HepG2 (cell line): ENCODE measurements around the gene DHRS13. TPM values are rescaled to one million over a fixed set of nuclear protein-coding genes. Genes with fewer than 3 reads are reported as not detected.
A peak's percentile ranks its signal among the peaks of the same experiment; 100 is the strongest.

Source experiments
- DZIP1 ChIP-seq: sonication (generic); formaldehyde crosslinking; IDR thresholded peaks from 2 replicates; pipeline ENCODE4 v1.5.0; 2020; ENCODE audit warnings: mild to moderate bottlenecking, missing genetic modification reagents
- ESRRA ChIP-seq: sonication (generic); formaldehyde crosslinking; IDR thresholded peaks from 2 replicates; pipeline ENCODE4 v1.5.1; 2020; ENCODE audit warnings: mild to moderate bottlenecking, low read depth, missing genetic modification reagents
- HIC2 ChIP-seq: sonication (generic); formaldehyde crosslinking; IDR thresholded peaks from 2 replicates; pipeline ENCODE4 v1.9.0; 2022; ENCODE audit warnings: low read depth, missing genetic modification reagents
- NFYC ChIP-seq: IDR thresholded peaks from 2 replicates; pipeline ENCODE4 v1.6.1; 2016; ENCODE audit warnings: missing genetic modification reagents, missing compliant biosample characterization
- TBX2 ChIP-seq: sonication (generic); formaldehyde crosslinking; IDR thresholded peaks from 2 replicates; pipeline ENCODE4 v1.5.0; 2020; ENCODE audit warnings: missing genetic modification reagents, mild to moderate bottlenecking, borderline replicate concordance
- TFE3 ChIP-seq: IDR thresholded peaks from 2 replicates; pipeline ENCODE4 v1.6.1; 2016
- ZNF142 ChIP-seq: sonication (generic); formaldehyde crosslinking; IDR thresholded peaks from 2 replicates; pipeline ENCODE4 v1.4.0; 2020; ENCODE audit warnings: missing genetic modification reagents
- ZNF160 ChIP-seq: sonication (generic); formaldehyde crosslinking; IDR thresholded peaks from 2 replicates; pipeline ENCODE4 v1.8.0; 2022; ENCODE audit warnings: mild to moderate bottlenecking, inconsistent platforms, missing genetic modification reagents
- ZNF414 ChIP-seq: sonication (generic); formaldehyde crosslinking; IDR thresholded peaks from 2 replicates; pipeline ENCODE4 v1.5.0; 2020; ENCODE audit warnings: missing genetic modification reagents
- ZNF879 ChIP-seq: sonication (generic); formaldehyde crosslinking; IDR thresholded peaks from 2 replicates; pipeline ENCODE4 v1.8.1; 2023; ENCODE audit warnings: missing genetic modification reagents
- polyA plus RNA-seq, 8 experiments: library from polyadenylated mRNA; depleted of rRNA in 3 of 8; stranded (reverse) in 7 of 8; unstranded in 1 of 8; fragments of >200 nt; fragmentation: Illumina TruSeq in 4 of 8; extraction: Trizol in 4 of 8; gene quantifications; 2 replicates each; pipeline versions ENCODE4 v1.2.1 to v1.2.3, GENCODE V29; 2011 to 2016; ENCODE audit warnings: low read depth in 4 of 8, missing spikeins in 1 of 8, mixed read lengths in 1 of 8; ENCODE audit not compliant: insufficient read depth in 1 of 8
- total RNA-seq, 5 experiments: library from RNA; depleted of rRNA; stranded (reverse); fragments of >200 nt; fragmentation: Illumina TruSeq; extraction: Trizol; gene quantifications; 2 replicates each; pipeline ENCODE4 v1.2.3, GENCODE V29; 2016; ENCODE audit warnings: low read depth in 1 of 5

DHRS13 gene
- total and polyA plus RNA-seq, 2 of the 13 experiments (the other 11 are each of a cell fraction or from before 2014, with no cell fraction given) = 11.8 to 12.6 TPM

- TF ChIP-seq ZNF142 (CRISPR knock-in tag) (0 out of 2 replicates have a peak, but pooled peaks have one; percentile 62), DZIP1 (CRISPR knock-in tag) (peak; percentile 61; the same call in 1 of the 2 replicates), NFYC (CRISPR knock-in tag) (no peak), ZNF414 (CRISPR knock-in tag) (0 out of 2 replicates have a peak, but pooled peaks have one; percentile 17), ZNF879 (CRISPR knock-in tag) (0 out of 2 replicates have a peak, but pooled peaks have one; percentile 19), ESRRA (CRISPR knock-in tag) (no peak), TFE3 (CRISPR knock-in tag) (no peak), HIC2 (CRISPR knock-in tag) (no peak), TBX2 (CRISPR knock-in tag) (no peak; the same call in 1 of the 2 replicates), ZNF160 (CRISPR knock-in tag) (0 out of 2 replicates have a peak, but pooled peaks have one; percentile 16)
Measured at GRCh38 chr17:28901866-28902818, 737 bp downstream of the DHRS13 start (continued).
